Esophagus (tissue), 2 donors: ENCODE results near the gene XYLB. TPM values are rescaled to one million over a fixed set of nuclear protein-coding genes. Genes with fewer than 3 reads are reported as not detected.

Experiments
- H3K27ac ChIP-seq, 2 donors: one replicate each; pipeline ENCODE4 v1.5.1; 2013; ENCODE audit warnings: low read depth in 2 of 2, mild to moderate bottlenecking in 2 of 2, inconsistent platforms in 1 of 2, low read length in 1 of 2, moderate library complexity in 1 of 2
- H3K27me3 ChIP-seq, 2 donors: one replicate each; pipeline ENCODE4 v1.6.1; 2013; ENCODE audit warnings: low read length in 2 of 2, control low read depth in 1 of 2, mild to moderate bottlenecking in 1 of 2; ENCODE audit not compliant: insufficient read depth in 2 of 2, control insufficient read depth in 1 of 2
- H3K36me3 ChIP-seq, 2 donors: one replicate each; pipeline ENCODE4 v1.6.1; 2013; ENCODE audit warnings: low read length in 1 of 2; ENCODE audit not compliant: control insufficient read depth in 2 of 2, insufficient read depth in 2 of 2
- H3K4me1 ChIP-seq, 2 donors: one replicate each; pipeline ENCODE4 v1.6.1; 2013; ENCODE audit warnings: low read length in 1 of 2; ENCODE audit not compliant: control insufficient read depth in 2 of 2, insufficient read depth in 2 of 2
- H3K4me3 ChIP-seq, 2 donors: one replicate each; pipeline ENCODE4 v1.5.1; 2013; ENCODE audit warnings: low read length in 2 of 2, mild to moderate bottlenecking in 2 of 2, low read depth in 1 of 2, moderate library complexity in 1 of 2
- H3K9me3 ChIP-seq, 2 donors: one replicate each; pipeline ENCODE4 v1.6.1; 2013; ENCODE audit warnings: mild to moderate bottlenecking in 2 of 2, low read depth in 1 of 2, low read length in 1 of 2, moderate library complexity in 1 of 2; ENCODE audit not compliant: control insufficient read depth in 2 of 2, insufficient read depth in 1 of 2
- WGBS, 2 donors: extraction: QIAGEN DNeasy Blood & Tissue Kit; methylation state at CpG; one replicate each; pipeline ENCODE4 v1.1.7; 2013; 5-methylcytosine and 5-hydroxymethylcytosine counted together
- polyA plus RNA-seq, 2 donors: library from polyadenylated mRNA; stranded (reverse); fragments of 200-250 nt; gene quantifications; one replicate each; pipeline ENCODE4 v1.2.3, GENCODE V29; 2013
- donor health status: healthy with polysubstance abuse.
- donor health status: Bipolar disorder and iron deficiency.

The XYLB gene
- polyA plus RNA-seq, 2 donors, result 1.3 to 1.5 TPM

DNA sequence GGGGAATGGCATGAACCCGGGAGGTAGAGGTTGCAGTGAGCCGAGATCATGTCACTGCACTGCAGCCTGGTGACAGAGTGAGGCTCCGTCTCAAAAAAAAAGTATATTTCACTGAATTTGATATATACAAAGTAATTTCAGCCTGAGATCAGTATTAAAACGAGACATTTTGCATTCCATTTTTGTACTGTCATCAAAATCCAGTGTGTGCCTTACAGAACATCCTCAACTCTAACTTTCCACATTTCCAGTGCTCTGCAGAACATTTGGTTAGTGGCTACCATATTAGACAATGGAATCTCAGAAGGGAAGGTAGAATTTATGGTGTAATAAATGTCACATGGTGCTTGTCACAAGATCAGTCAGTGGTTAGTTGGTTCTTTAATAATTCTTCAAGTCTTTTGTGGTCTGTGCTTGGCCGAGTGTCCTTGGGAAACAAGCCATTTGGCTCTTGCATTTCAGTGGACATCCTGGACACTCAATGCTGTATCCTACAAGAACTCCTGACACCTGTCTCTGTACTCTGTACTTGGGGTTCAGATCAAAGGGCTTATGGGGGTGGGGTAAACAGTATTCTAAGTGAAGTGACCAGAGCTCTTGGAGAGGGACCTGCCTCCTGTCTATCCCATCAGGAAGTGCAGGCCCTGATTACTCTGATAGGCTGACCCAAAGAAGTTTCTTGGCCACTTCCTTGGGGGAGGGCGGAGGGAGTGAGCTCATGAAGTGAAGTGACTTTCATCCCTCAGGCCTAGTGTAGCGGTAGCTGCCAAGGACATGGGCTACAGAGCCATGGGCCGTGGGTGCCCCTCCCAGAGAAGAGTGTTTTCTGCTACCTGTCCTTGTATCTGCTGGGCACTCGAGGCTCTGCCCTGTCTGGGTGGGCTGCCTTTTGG lies 110.8 kb downstream of the XYLB start:
- no peaks in the 10 kb centered on the region for H3K9me3 ChIP-seq
- WGBS, 2 donors, result 86 to 87% methylated on average over 9 of the region's 9 CpGs
- no peaks in the 10 kb centered on the region for H3K36me3 ChIP-seq
- no peaks in the 10 kb centered on the region for H3K27me3 ChIP-seq
- H3K4me3 ChIP-seq, result no peak overlapping the region
- no peak overlapping the region for H3K27ac ChIP-seq
- H3K4me1 ChIP-seq, result peaks cover 9 to 15% of the 10 kb centered on the region in 2 donors

DNA sequence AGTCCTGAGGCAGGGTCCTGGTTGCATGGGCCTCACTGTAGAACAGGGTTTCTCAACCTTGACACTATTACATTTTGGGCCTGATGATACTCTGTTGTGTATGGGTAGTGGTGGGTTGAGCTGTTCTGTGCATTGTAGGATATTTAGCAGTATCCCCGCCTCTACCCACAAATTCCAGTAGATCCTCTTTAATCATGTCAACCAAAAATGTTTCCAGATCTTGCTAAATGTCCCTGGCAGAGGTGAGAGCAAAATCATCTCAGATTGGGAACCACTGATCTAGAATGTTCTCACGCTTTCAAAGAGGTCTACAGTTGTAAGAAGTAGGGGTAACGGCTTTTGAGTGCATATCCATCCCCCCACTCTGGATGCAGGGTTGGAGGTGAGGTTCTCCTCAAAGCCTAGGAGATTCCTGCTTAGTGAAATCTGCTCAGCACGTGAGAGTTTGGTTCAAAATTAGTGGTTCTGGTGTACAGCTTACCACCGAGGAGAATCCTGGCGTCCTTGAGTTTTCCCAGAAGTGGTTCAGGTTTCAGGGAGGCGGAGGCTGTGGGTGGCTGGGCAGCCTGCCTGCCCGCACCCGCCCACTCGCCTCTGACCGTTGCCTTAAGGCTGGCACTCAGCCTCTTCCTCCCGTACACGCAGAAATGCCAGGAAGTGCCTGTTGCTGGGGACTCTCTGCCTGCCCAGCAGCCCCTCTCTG lies 112.4 kb downstream of the XYLB start:
- Histone ChIP-seq H3K27ac (no peak overlapping the region), H3K9me3 (no peaks in the 10 kb centered on the region), H3K4me1 (peaks cover 9 to 10% of the 10 kb centered on the region in 2 donors), H3K36me3 (no peaks in the 10 kb centered on the region), H3K27me3 (no peaks in the 10 kb centered on the region), H3K4me3 (peak overlapping the region in 1 of 2 donors; percentile 25)
- 39 to 41% methylated on average over 13 of the region's 13 CpGs for WGBS, 2 donors

DNA sequence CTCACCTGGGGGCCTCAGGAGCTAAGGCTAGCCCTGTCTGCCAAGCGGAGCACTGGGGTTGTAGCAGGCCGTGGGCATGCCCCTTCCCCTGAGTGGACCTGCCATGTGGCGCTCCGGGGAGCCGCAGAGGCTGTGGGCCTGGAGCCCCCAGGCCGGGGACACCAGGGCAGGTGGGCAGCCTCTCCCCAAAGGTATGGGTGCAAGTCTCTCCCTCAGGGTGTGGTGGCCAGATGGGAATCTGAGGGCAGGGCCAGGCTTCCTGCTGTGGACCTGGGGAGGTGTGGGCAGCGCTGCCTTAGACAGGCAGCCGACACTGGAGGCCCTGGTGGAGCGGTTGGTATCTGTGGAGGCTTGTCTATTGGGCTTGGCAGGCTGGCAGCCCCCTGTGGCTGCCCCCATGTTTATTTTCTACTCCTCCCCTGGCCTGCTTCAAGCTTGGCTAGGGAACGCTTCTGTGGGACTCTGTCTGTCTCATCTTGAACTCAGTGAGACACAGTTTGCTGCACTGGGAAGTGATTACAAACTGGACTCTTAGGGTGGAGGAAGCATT lies 113.0 kb downstream of the XYLB start:
- no peaks in the 10 kb centered on the region for H3K36me3 ChIP-seq
- peaks cover 9% of the 10 kb centered on the region in 2 donors for H3K4me1 ChIP-seq
- WGBS, 2 donors, result 56 to 61% methylated on average over 10 of the region's 10 CpGs
- H3K4me3 ChIP-seq, result peak overlapping the region in 1 of 2 donors; percentile 25
- H3K27ac ChIP-seq, result no peak overlapping the region
- no peaks in the 10 kb centered on the region for H3K9me3 ChIP-seq
- H3K27me3 ChIP-seq, result no peaks in the 10 kb centered on the region

DNA sequence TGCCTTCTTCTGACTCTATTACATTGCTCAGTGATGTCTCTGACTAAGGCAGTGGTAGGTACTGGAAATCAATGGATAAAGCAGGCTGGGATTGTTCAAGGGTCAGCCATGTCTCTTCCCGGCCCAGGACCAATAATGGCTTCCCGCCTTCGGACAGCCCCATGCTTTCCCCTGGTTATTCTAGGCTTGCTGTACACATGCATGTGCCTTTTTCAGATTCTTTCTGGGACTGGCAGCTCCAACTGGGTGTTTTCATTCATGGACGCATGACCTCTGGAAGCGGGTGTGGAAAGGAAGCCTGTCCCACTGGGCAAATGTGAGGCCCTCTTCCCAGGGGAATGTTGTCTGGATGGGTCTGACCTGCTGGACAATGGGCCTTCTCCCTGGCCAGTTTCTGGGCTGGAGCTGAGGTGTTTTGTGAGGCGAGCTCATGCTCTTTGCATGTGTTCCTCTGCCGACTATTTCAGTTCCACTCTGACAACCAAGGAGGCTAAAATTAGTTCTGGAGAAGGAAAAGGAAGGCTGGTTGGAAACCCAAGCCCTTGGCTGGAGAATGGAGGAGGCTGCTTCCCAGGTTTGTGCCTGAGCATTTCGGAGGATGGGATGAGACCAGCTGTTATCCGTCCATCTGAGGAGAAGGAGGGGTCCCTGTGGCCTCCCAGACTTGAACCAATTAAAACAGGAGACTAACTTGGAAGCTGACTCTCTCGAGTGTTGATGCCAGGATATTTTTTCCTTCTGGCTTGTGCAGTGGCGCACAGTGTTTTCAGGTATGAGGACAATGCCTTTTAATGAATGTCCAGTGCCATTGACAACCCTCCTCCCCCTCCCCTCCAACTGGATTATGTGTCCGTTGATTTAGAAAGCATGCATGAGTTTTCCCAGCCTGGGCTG lies 114.0 kb downstream of the XYLB start:
- Histone ChIP-seq H3K36me3 (no peaks in the 10 kb centered on the region), H3K4me1 (peaks cover 7 to 9% of the 10 kb centered on the region in 2 donors), H3K27ac (peak overlapping the region in 1 of 2 donors; percentile 24), H3K27me3 (no peaks in the 10 kb centered on the region), H3K9me3 (no peaks in the 10 kb centered on the region), H3K4me3 (no peak overlapping the region)
- 75 to 78% methylated on average over 12 of the region's 12 CpGs for WGBS, 2 donors

Other genes with a start within 250 kb of the XYLB start
- 100 to 1,000 TPM in 1 of 2 donors, 10 to 100 TPM in 1; 79.4 to 101 TPM for gene ACAA1, start 209.7 kb upstream of the XYLB start, polyA plus RNA-seq
- 10 to 100 TPM; 26.5 to 44.0 TPM for gene MYD88, start 208.1 kb upstream of the XYLB start, polyA plus RNA-seq
- 10 to 100 TPM; 21.7 to 27.5 TPM for gene OXSR1, start 181.2 kb upstream of the XYLB start, polyA plus RNA-seq
- gene SLC22A13, start 81.0 kb upstream of the XYLB start, polyA plus RNA-seq, result under 1 TPM; 0.14 to 0.53 TPM
- under 1 TPM; 0.19 to 0.31 TPM for gene SLC22A14, start 64.5 kb upstream of the XYLB start, polyA plus RNA-seq
- gene ACVR2B, start 107.1 kb downstream of the XYLB start, polyA plus RNA-seq, result under 1 TPM; 0.29 to 0.55 TPM
- gene EXOG, start 149.6 kb downstream of the XYLB start, polyA plus RNA-seq, result 1 to 10 TPM; 2.4 to 4.1 TPM